ENCODE measurements around the gene PIGQ.

PIGQ gene

GRCh38 chr16:528111-529011, 41.4 kb upstream of the PIGQ start:
- peak overlapping the region; percentile 94 for H3K4me3 ChIP-seq (ENCODE audit: low read depth, low read length)
- peak; percentile 46 for DNase-seq (ENCODE audit: low read depth)
- TF ChIP-seq CTCF (IDR thresholded peaks at IDR 0.05; ENCODE audit: insufficient read depth, low read depth, low read length, missing control alignments) = no peak

- DNase-seq (ENCODE audit: low read depth) = peak; percentile 54
- H3K4me3 ChIP-seq (ENCODE audit: low read depth, low read length) = peak overlapping the region; percentile 94
- no peak for TF ChIP-seq CTCF (IDR thresholded peaks at IDR 0.05; ENCODE audit: insufficient read depth, low read depth, low read length, missing control alignments)
Observed at GRCh38 chr16:529012-529575, 40.7 kb upstream of the PIGQ start.

GRCh38 chr16:530111-530817, 39.5 kb upstream of the PIGQ start:
- H3K4me3 ChIP-seq (ENCODE audit: low read depth, low read length) = no peak overlapping the region
- DNase-seq (ENCODE audit: low read depth) = no peak
- no peak for TF ChIP-seq CTCF (IDR thresholded peaks at IDR 0.05; ENCODE audit: insufficient read depth, low read depth, low read length, missing control alignments)

- TF ChIP-seq CTCF (IDR thresholded peaks at IDR 0.05; ENCODE audit: insufficient read depth, low read depth, low read length, missing control alignments) = no peak
- no peak for DNase-seq (ENCODE audit: low read depth)
- H3K4me3 ChIP-seq (ENCODE audit: low read depth, low read length) = no peak overlapping the region
Observed at GRCh38 chr16:531494-532125, 38.2 kb upstream of the PIGQ start.

- no peak for DNase-seq (ENCODE audit: low read depth)
- TF ChIP-seq CTCF (IDR thresholded peaks at IDR 0.05; ENCODE audit: insufficient read depth, low read depth, low read length, missing control alignments) = no peak
- no peak overlapping the region for H3K4me3 ChIP-seq (ENCODE audit: low read depth, low read length)
Observed at GRCh38 chr16:533391-534123, 36.2 kb upstream of the PIGQ start.

GRCh38 chr16:534135-534534, 35.6 kb upstream of the PIGQ start:
- no peak overlapping the region for H3K4me3 ChIP-seq (ENCODE audit: low read depth, low read length)

More at GRCh38 chr16:534135-534534, 35.6 kb upstream of the PIGQ start:
- DNase-seq (ENCODE audit: low read depth) = no peak
- TF ChIP-seq CTCF (IDR thresholded peaks at IDR 0.05; ENCODE audit: insufficient read depth, low read depth, low read length, missing control alignments) = no peak

Data from GM12865 (cell line).